K562 (cell line): ENCODE data around the gene MVB12B. TPM values are rescaled to one million over a fixed set of nuclear protein-coding genes. Genes with fewer than 3 reads are reported as not detected.

Source experiments
- ATAC-seq: fragments of 200-7000 bp; cut with Tn5 transposase; 3 replicates; pipeline ENCODE4 v1.9.1; 2020; ENCODE audit warnings: moderate library complexity
- BruUV-seq: library from RNA; stranded (reverse); fragments of 400-500 nt; replicated peaks from 2 replicates; lab custom pipeline; 2021; lab: Mats Ljungman, UMichigan
- CTCF ChIA-PET: fragments of 300-600 bp; formaldehyde crosslinking; extraction: SDS; loops from one replicate; lab custom pipeline; 2021; ENCODE audit warnings: low intra/inter-chr PET ratio; lab: Yijun Ruan, JAX
- POLR2A ChIA-PET: fragments of 300-600, 350-650 bp; sonication (Branson Sonifier 250); formaldehyde crosslinking; extraction: SDS; loops from one replicate; lab custom pipeline; 2021; ENCODE audit warnings: antibody characterized with exemption, inconsistent platforms; lab: Yijun Ruan, JAX
- DNase-seq, 4 experiments: peaks; one replicate each; pipeline versions ENCODE4 v3.0.0 to v3.0.0-alpha.2; 2011 to 2018; ENCODE audit warnings: low spot score in 3 of 4, mixed read lengths in 3 of 4; ENCODE audit errors: extremely low read depth in 1 of 4
- FAIRE-seq: peaks from 2 replicates; lab custom pipeline; 2011; peaks lifted over from hg19 to GRCh38; lab: Jason Lieb, UNC
- H2AFZ ChIP-seq: 2 replicates; pipeline ENCODE4 v1.6.0; 2011; ENCODE audit warnings: low read depth, low read length, control low read depth, inconsistent platforms
- H3K27ac ChIP-seq: fragments of 200-600 bp; 3 replicates; pipeline ENCODE4 v1.8.0; 2011; ENCODE audit warnings: low read depth, mild to moderate bottlenecking, control low read depth, inconsistent platforms, low read length, moderate library complexity, mixed read lengths; ENCODE audit errors: extremely low read depth
- H3K27me3 ChIP-seq, 2 experiments: fragments of 300-600 bp in 1 of 2; 2 replicates in 1 of 2; 3 replicates in 1 of 2; pipeline versions ENCODE4 v1.6.0 to v1.8.0; 2011; ENCODE audit warnings: inconsistent platforms in 2 of 2, low read length in 2 of 2, mild to moderate bottlenecking in 1 of 2, mixed read lengths in 1 of 2, moderate library complexity in 1 of 2; ENCODE audit not compliant: control insufficient read depth in 2 of 2, insufficient read depth in 2 of 2
- H3K36me3 ChIP-seq: fragments of 300-600 bp; 3 replicates; pipeline ENCODE4 v1.8.0; 2011; ENCODE audit warnings: mild to moderate bottlenecking, low read length, inconsistent platforms; ENCODE audit not compliant: control insufficient read depth, insufficient read depth
- H3K4me1 ChIP-seq, 2 experiments: fragments of 200-600 bp in 1 of 2; replicated peaks in 1 of 2; 2 replicates in 1 of 2; 3 replicates in 1 of 2; pipeline versions ENCODE4 v1.5.1 to v1.8.0; 2011; ENCODE audit warnings: inconsistent platforms in 2 of 2, low read length in 2 of 2, mild to moderate bottlenecking in 1 of 2, mixed read lengths in 1 of 2, moderate library complexity in 1 of 2; ENCODE audit not compliant: control insufficient read depth in 2 of 2, insufficient read depth in 2 of 2
- H3K4me2 ChIP-seq: 2 replicates; pipeline ENCODE4 v1.6.1; 2011; ENCODE audit warnings: low read length, control low read depth, inconsistent platforms, mixed read lengths; ENCODE audit not compliant: insufficient read depth
- H3K4me3 ChIP-seq: fragments of 200-600 bp; sonication (generic), shearing (Covaris generic); 2 replicates; pipeline ENCODE4 v1.5.1; 2016; ENCODE audit warnings: control low read depth, inconsistent platforms
- H3K79me2 ChIP-seq: fragments of 200-600 bp; 3 replicates; pipeline ENCODE4 v1.8.0; 2011; ENCODE audit warnings: low read length, inconsistent platforms; ENCODE audit not compliant: control insufficient read depth, insufficient read depth
- H3K9ac ChIP-seq, 2 experiments: 2 replicates each; pipeline versions ENCODE4 v1.6.0 to v1.6.1; 2011; ENCODE audit warnings: low read depth in 2 of 2, low read length in 2 of 2, control low read depth in 1 of 2, inconsistent platforms in 1 of 2, mild to moderate bottlenecking in 1 of 2, mixed read lengths in 1 of 2; ENCODE audit not compliant: insufficient read depth in 1 of 2
- H3K9me1 ChIP-seq: one replicate; pipeline ENCODE4 v1.6.0; 2011; ENCODE audit warnings: inconsistent platforms, mild to moderate bottlenecking, low read length, moderate library complexity; ENCODE audit not compliant: control insufficient read depth, insufficient read depth
- H3K9me3 ChIP-seq: replicated peaks from 2 replicates; pipeline ENCODE4 v1.5.1; 2011; ENCODE audit warnings: low read depth, low read length, inconsistent platforms; ENCODE audit not compliant: control insufficient read depth, insufficient read depth
- H4K20me1 ChIP-seq: replicated peaks from 2 replicates; pipeline ENCODE4 v1.6.1; 2011; ENCODE audit warnings: low read length, inconsistent platforms, mixed read lengths; ENCODE audit not compliant: control insufficient read depth, insufficient read depth
- ADNP ChIP-seq: fragments of 200-800 bp; sonication (Bioruptor generic); IDR thresholded peaks from 2 replicates; pipeline ENCODE4 v1.6.1; 2016; ENCODE audit warnings: missing genetic modification characterization, missing compliant biosample characterization
- CSDE1 ChIP-seq, 2 experiments: fragments of 450-650 bp; IDR thresholded peaks; 2 replicates each; pipeline ENCODE4 v1.6.1; 2016; ENCODE audit warnings: mild to moderate bottlenecking in 1 of 2
- KDM5B ChIP-seq: fragments of 200-600 bp; sonication (generic); IDR thresholded peaks from 2 replicates; pipeline ENCODE4 v1.6.1; 2012; ENCODE audit warnings: low read depth, mild to moderate bottlenecking, moderate library complexity, low read length, control low read depth, inconsistent platforms; ENCODE audit not compliant: insufficient replicate concordance
- SREBF2 ChIP-seq: sonication (generic); formaldehyde crosslinking; IDR thresholded peaks from 2 replicates; pipeline ENCODE4 v1.4.0; 2020; ENCODE audit warnings: mild to moderate bottlenecking, missing genetic modification reagents
- ZNF174 ChIP-seq: fragments of 250-450 bp; sonication (Bioruptor Pico); IDR thresholded peaks from 2 replicates; pipeline ENCODE4 v1.4.0; 2020; ENCODE audit warnings: mild to moderate bottlenecking
- WGBS: fragments of 100-300 bp; shearing (Covaris generic); methylation state at CpG from one replicate; pipeline ENCODE4 v1.1.6; 2016; ENCODE audit warnings: low coverage, mixed read lengths; ENCODE audit not compliant: insufficient coverage; ENCODE audit errors: missing lambda C conversion rate; 5-methylcytosine and 5-hydroxymethylcytosine counted together
- in situ Hi-C: fragments of 300-500 bp; cut with MboI; formaldehyde crosslinking; loops from 4 replicates; pipeline ENCODE4 v1.15.0; 2018; ENCODE audit warnings: inconsistent platforms, mixed read lengths
- intact Hi-C: fragments of 100-400 bp; cut with micrococcal nuclease; formaldehyde crosslinking; loops from 2 replicates; pipeline ENCODE4 v1.14.2; 2022
- polyA plus RNA-seq, 8 experiments: library from polyadenylated mRNA; depleted of rRNA in 4 of 8; stranded (reverse) in 5 of 8; unstranded in 3 of 8; fragments of >200 nt; fragmentation: Nextera tagmentation in 2 of 8; fragmentation: Illumina TruSeq in 1 of 8; extraction: Ambion mirVana in 2 of 8; extraction: Trizol in 1 of 8; gene quantifications; 2 replicates each; pipeline versions ENCODE4 v1.2.1 to v1.2.3, GENCODE V29; 2011 to 2014; ENCODE audit warnings: inconsistent platforms in 1 of 8, missing spikeins in 1 of 8
- total RNA-seq, 7 experiments: library from RNA; depleted of rRNA in 6 of 7; stranded (reverse); fragments of >200 nt in 6 of 7; fragmentation: Illumina TruSeq in 2 of 7; extraction: Trizol in 2 of 7; gene quantifications; 2 replicates each; pipeline versions ENCODE4 v1.2.1 to v1.2.3, GENCODE V29; 2011 to 2021; ENCODE audit warnings: low replicate concordance in 1 of 7
- TF ChIP-seq, protein P1 (sequence below): fragments of 250-450 bp; sonication (Bioruptor Pico); IDR thresholded peaks from 2 replicates; pipeline ENCODE4 v1.8.0; 2021; ENCODE audit warnings: moderate library complexity, mild to moderate bottlenecking, inconsistent platforms

MVB12B gene
- total and polyA plus RNA-seq, 9 of the 15 experiments (the other 6 are each of a cell fraction or from before 2014, with no cell fraction given) = not detected

DNA sequence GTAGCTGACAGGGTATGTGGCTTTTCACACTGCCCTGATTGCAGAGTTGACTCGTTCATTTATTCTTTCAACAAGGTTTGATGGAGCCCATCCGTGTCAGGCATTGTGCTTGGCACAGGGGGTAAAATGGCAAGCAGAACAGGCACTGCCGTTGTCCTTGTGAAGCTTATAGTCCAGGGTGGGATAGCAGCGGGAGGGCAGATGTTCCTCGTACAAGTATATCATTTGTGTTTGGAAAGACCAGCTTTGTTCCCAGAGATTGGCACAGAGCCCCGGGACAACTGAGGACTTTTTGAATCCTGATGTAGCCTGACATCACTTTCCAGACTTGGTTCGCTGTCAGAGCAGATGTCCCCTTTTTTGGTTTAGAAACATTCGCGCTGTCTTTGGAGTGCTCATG lies 50.9 kb downstream of the MVB12B start:
- H3K9ac ChIP-seq = no peak overlapping the region
- FAIRE-seq (no peak), DNase-seq (no peak), ATAC-seq (no peak)
- no peaks in the 10 kb centered on the region for H3K9me1 ChIP-seq
- in situ Hi-C loops = no loop called here
- WGBS = 0% methylated on average over 9 of the region's 9 CpGs
- no peak overlapping the region for H3K4me3 ChIP-seq
- H3K27me3 ChIP-seq = peaks cover 19 to 62% of the 10 kb centered on the region in 2 experiments; a peak in 4 of 5 replicates
- no peaks in the 10 kb centered on the region for H3K4me1 ChIP-seq
- no peaks in the 10 kb centered on the region for H3K79me2 ChIP-seq
- intact Hi-C loops = no loop called here
- ChIA-PET CTCF (no interaction called here), POLR2A (interaction anchor here (0.9 kb wide), 1 partner anchor 66 kb away, joined by 7 read pairs; no protein-coding TSS in a partner anchor)
- no peak overlapping the region for H3K27ac ChIP-seq
- no peaks in the 10 kb centered on the region for H3K36me3 ChIP-seq
- no peak for TF ChIP-seq KDM5B
- TF ChIP-seq ADNP (tag) = no peak
- no peak for TF ChIP-seq SREBF2 (CRISPR knock-in tag)
- no peak for TF ChIP-seq CSDE1 (IDR thresholded peaks at IDR 0.05)
- TF ChIP-seq, protein P1, sequence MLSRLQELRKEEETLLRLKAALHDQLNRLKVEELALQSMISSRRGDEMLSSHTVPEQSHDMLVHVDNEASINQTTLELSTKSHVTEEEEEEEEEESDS (CRISPR knock-in tag) = no peak
- no TSS peak for BruUV-seq
- no peaks in the 10 kb centered on the region; the same call in 1 of the 2 replicates for H4K20me1 ChIP-seq
- no peak overlapping the region for H2AFZ ChIP-seq
- H3K9me3 ChIP-seq = no peaks in the 10 kb centered on the region
- H3K4me2 ChIP-seq = no peak overlapping the region

DNA sequence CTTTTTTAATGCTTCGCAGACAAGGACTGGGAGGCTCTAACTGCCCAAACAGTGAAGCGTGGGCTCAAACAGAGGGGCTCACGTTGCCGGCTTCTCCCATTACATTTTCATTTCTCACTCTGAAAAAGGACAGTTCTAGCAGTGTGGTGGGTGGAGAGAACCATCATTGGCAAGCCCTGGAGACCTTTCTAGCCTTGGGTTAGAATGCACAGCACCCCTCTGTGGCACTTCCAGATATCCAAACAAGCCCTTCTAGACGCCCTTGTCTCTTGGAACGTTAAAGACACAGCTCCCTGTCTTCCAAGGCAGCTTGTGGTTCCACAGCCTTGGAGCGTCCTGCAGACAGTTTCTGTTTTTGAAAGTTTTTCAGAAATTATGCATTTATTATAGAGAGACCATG lies 52.1 kb downstream of the MVB12B start:
- no peak for DNase-seq
- no peak for FAIRE-seq
- POLR2A ChIA-PET = interaction anchor here (0.7 kb wide), 1 partner anchor 139 kb away, joined by 3 read pairs; no protein-coding TSS in a partner anchor
- H3K27ac ChIP-seq = no peak overlapping the region
- H3K36me3 ChIP-seq = no peaks in the 10 kb centered on the region
- BruUV-seq = no TSS peak
- CTCF ChIA-PET = no interaction called here
- WGBS = 0% methylated on average over 7 of the region's 7 CpGs
- H4K20me1 ChIP-seq = no peaks in the 10 kb centered on the region; the same call in 1 of the 2 replicates
- no peak overlapping the region for H3K9ac ChIP-seq
- intact Hi-C loops = no loop called here
- no peaks in the 10 kb centered on the region for H3K4me1 ChIP-seq
- H3K9me3 ChIP-seq = no peaks in the 10 kb centered on the region
- no peaks in the 10 kb centered on the region for H3K79me2 ChIP-seq
- H3K4me3 ChIP-seq = no peak overlapping the region
- no peak overlapping the region for H2AFZ ChIP-seq
- in situ Hi-C loops = no loop called here
- no peaks in the 10 kb centered on the region for H3K9me1 ChIP-seq
- H3K4me2 ChIP-seq = no peak overlapping the region
- TF ChIP-seq ZNF174 (CRISPR knock-in tag) = no peak
- peaks cover 17 to 53% of the 10 kb centered on the region in 2 experiments; a peak in 4 of 5 replicates for H3K27me3 ChIP-seq
- ATAC-seq = no peak
